ENCODE data around the gene PIP5KL1. TPM values are rescaled to one million over a fixed set of nuclear protein-coding genes. Genes with fewer than 3 reads are reported as not detected.

PIP5KL1 gene
- total RNA-seq, 2 experiments from 2014 or later, result 0.95 to 4.4 TPM

GRCh38 chr9:127963359-127964064 lies 32.9 kb upstream of the PIP5KL1 start:
- no peak for DNase-seq (ENCODE audit: low spot score)
- POLR2A ChIA-PET, result interaction anchor here (1.0 kb wide), 2 partner anchors 13 to 64 kb away, joined by 4 read pairs; no protein-coding TSS in a partner anchor
- Histone ChIP-seq H3K9me2 (ENCODE audit: insufficient read depth, low read length) (no peaks in the 10 kb centered on the region), H3K36me3 (ENCODE audit: insufficient read depth, low read length) (peaks cover 54% of the 10 kb centered on the region), H3K4me1 (ENCODE audit: insufficient read depth, low read length, poor library complexity, severe bottlenecking) (peaks cover 73% of the 10 kb centered on the region), H3K4me3 (ENCODE audit: low read depth, low read length, poor library complexity, severe bottlenecking) (no peak overlapping the region), H4K20me1 (ENCODE audit: insufficient read depth, low read length) (no peaks in the 10 kb centered on the region), H3K79me2 (ENCODE audit: insufficient read depth, low read depth, low read length) (peaks cover 99% of the 10 kb centered on the region), H3K9me3 (ENCODE audit: low read length) (no peaks in the 10 kb centered on the region; the same call in 1 of the 2 replicates), H3K27ac (ENCODE audit: low read depth, low read length, poor library complexity, severe bottlenecking) (peak overlapping the region; percentile 20), H2AFZ (ENCODE audit: low read length) (no peak overlapping the region), H3K4me2 (ENCODE audit: low read length) (peak overlapping the region; percentile 45)
- CTCF ChIA-PET (ENCODE audit: unreplicated experiment), result interaction anchor here (0.7 kb wide), 1 partner anchor 228 kb away, joined by 3 read pairs; the partner anchor contains the start of gene TOR2A
- no TSS peak for BruUV-seq (replicated peaks)
- intact Hi-C loops (cut with micrococcal nuclease; ENCODE audit: unreplicated experiment), result no loop called here
- TF ChIP-seq EZH2phosphoT487 (IDR thresholded peaks at IDR 0.05; ENCODE audit: borderline replicate concordance, low read depth, low read length) (no peak), CTCF (conservative IDR thresholded peaks at IDR 0.05; ENCODE audit: low read length) (no peak)

GRCh38 chr9:127963041-127963358 lies 32.4 kb upstream of the PIP5KL1 start:
- intact Hi-C loops (cut with micrococcal nuclease; ENCODE audit: unreplicated experiment), result no loop called here
- H3K4me1 ChIP-seq (ENCODE audit: insufficient read depth, low read length, poor library complexity, severe bottlenecking), result peaks cover 68% of the 10 kb centered on the region
- no peak for DNase-seq (ENCODE audit: low spot score)
- TF ChIP-seq CTCF (conservative IDR thresholded peaks at IDR 0.05; ENCODE audit: low read length), result no peak
- TF ChIP-seq EZH2phosphoT487 (IDR thresholded peaks at IDR 0.05; ENCODE audit: borderline replicate concordance, low read depth, low read length), result no peak
- no peaks in the 10 kb centered on the region; the same call in 1 of the 2 replicates for H3K9me3 ChIP-seq (ENCODE audit: low read length)
- POLR2A ChIA-PET, result interaction anchor here (0.6 to 1.0 kb wide), 3 partner anchors 33 to 138 kb away, joined by 3 to 4 read pairs (median 4); no protein-coding TSS in a partner anchor
- H3K9me2 ChIP-seq (ENCODE audit: insufficient read depth, low read length), result no peaks in the 10 kb centered on the region
- peak overlapping the region; percentile 20 for H3K27ac ChIP-seq (ENCODE audit: low read depth, low read length, poor library complexity, severe bottlenecking)
- no peaks in the 10 kb centered on the region for H4K20me1 ChIP-seq (ENCODE audit: insufficient read depth, low read length)
- peaks cover 99% of the 10 kb centered on the region for H3K79me2 ChIP-seq (ENCODE audit: insufficient read depth, low read depth, low read length)
- H3K36me3 ChIP-seq (ENCODE audit: insufficient read depth, low read length), result peaks cover 54% of the 10 kb centered on the region
- no TSS peak for BruUV-seq (replicated peaks)
- no peak overlapping the region for H2AFZ ChIP-seq (ENCODE audit: low read length)
- no peak overlapping the region for H3K4me3 ChIP-seq (ENCODE audit: low read depth, low read length, poor library complexity, severe bottlenecking)
- CTCF ChIA-PET (ENCODE audit: unreplicated experiment), result no interaction called here
- H3K4me2 ChIP-seq (ENCODE audit: low read length), result peak overlapping the region; percentile 45

- intact Hi-C loops (cut with micrococcal nuclease; ENCODE audit: unreplicated experiment), result no loop called here
- Histone ChIP-seq H3K27ac (ENCODE audit: low read depth, low read length, poor library complexity, severe bottlenecking) (no peak overlapping the region), H3K36me3 (ENCODE audit: insufficient read depth, low read length) (peaks cover 59% of the 10 kb centered on the region), H4K20me1 (ENCODE audit: insufficient read depth, low read length) (no peaks in the 10 kb centered on the region), H2AFZ (ENCODE audit: low read length) (no peak overlapping the region), H3K9me3 (ENCODE audit: low read length) (no peaks in the 10 kb centered on the region; the same call in 1 of the 2 replicates), H3K4me3 (ENCODE audit: low read depth, low read length, poor library complexity, severe bottlenecking) (no peak overlapping the region), H3K4me1 (ENCODE audit: insufficient read depth, low read length, poor library complexity, severe bottlenecking) (peaks cover 61% of the 10 kb centered on the region), H3K4me2 (ENCODE audit: low read length) (no peak overlapping the region), H3K79me2 (ENCODE audit: insufficient read depth, low read depth, low read length) (peaks cover 99% of the 10 kb centered on the region), H3K9me2 (ENCODE audit: insufficient read depth, low read length) (no peaks in the 10 kb centered on the region)
- ChIA-PET CTCF (ENCODE audit: unreplicated experiment) (no interaction called here), POLR2A (interaction anchor here (0.6 to 0.9 kb wide), 3 partner anchors 8 to 138 kb away, joined by 3 to 4 read pairs (median 3); no protein-coding TSS in a partner anchor)
- no TSS peak for BruUV-seq (replicated peaks)
- DNase-seq (ENCODE audit: low spot score), result no peak
- no peak for TF ChIP-seq CTCF (conservative IDR thresholded peaks at IDR 0.05; ENCODE audit: low read length)
- no peak for TF ChIP-seq EZH2phosphoT487 (IDR thresholded peaks at IDR 0.05; ENCODE audit: borderline replicate concordance, low read depth, low read length)
Observed at GRCh38 chr9:127962278-127962677, 31.7 kb upstream of the PIP5KL1 start.

Measured in OCI-LY7 (cell line).